Measurements from ENCODE around the gene CNPY4.

CNPY4 gene, protein sequence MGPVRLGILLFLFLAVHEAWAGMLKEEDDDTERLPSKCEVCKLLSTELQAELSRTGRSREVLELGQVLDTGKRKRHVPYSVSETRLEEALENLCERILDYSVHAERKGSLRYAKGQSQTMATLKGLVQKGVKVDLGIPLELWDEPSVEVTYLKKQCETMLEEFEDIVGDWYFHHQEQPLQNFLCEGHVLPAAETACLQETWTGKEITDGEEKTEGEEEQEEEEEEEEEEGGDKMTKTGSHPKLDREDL

DNA sequence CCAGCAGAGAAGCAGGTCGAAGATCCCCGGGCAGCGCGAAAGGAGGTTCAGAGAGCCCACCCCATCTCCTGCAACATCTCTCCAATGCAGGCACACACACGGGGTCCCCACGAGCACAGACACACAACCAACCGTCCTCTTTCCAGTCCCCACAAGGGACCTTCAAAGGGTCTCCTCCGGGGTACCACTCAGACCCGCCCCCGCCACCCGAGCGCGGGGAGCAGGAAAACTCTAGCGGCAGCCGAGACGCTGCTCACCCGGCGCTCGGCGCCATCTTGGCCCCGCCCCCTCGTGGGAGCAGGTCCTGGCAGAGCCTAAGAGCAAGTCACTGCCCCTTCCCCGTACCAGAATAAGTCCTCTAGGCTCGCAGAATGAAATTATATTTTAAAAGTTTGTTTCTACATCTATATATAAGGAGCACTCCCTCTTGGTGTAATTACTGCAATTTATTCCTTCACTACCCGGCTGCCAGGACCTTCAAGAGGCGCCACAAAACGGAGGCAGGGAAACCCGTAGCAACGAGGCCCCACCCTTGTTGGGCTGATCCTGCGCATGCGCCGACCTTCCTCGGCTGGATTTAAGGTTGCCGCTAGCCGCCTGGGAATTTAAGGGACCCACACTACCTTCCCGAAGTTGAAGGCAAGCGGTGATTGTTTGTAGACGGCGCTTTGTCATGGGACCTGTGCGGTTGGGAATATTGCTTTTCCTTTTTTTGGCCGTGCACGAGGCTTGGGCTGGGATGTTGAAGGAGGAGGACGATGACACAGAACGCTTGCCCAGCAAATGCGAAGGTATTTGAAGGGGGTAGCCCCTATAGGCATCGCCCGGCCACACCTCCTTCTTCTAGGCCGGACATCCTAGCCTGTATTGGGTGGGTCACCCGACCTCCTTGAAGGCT lies at the start of gene CNPY4, which contains the start of gene TAF6:
CNPY4 (plus strand) TSS at position 563 of the 898 bp plus-strand sequence; CDS start at position 674, 111 bp downstream.
TAF6 (minus strand) TSS at position 287 of the 898 bp plus-strand sequence. CDS start 5,149 bp downstream, outside the sequence.
- DNase-seq (ENCODE audit: low read depth): peak; percentile 94

DNA sequence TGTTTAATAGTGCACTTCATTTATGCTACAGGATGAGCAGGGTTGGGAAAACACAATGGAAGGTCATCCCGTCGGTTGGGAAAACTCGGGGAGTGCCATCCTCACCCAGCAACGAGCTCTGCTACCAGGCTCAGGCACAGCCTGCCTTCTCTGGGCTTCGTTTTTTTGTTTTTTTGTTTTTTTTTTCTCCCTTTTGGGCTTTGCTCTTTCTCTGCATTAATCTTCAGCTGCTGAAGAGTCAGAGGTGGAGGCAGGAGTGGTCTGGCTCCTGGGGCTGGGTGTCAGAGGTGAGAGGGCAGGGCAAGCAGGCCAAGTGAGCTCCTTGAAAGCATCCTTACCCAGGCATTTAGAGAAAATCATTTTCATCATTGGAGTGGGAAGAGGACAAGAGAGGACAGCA lies 49.4 kb upstream of the CNPY4 start:
- DNase-seq (ENCODE audit: low read depth): no peak

DNA sequence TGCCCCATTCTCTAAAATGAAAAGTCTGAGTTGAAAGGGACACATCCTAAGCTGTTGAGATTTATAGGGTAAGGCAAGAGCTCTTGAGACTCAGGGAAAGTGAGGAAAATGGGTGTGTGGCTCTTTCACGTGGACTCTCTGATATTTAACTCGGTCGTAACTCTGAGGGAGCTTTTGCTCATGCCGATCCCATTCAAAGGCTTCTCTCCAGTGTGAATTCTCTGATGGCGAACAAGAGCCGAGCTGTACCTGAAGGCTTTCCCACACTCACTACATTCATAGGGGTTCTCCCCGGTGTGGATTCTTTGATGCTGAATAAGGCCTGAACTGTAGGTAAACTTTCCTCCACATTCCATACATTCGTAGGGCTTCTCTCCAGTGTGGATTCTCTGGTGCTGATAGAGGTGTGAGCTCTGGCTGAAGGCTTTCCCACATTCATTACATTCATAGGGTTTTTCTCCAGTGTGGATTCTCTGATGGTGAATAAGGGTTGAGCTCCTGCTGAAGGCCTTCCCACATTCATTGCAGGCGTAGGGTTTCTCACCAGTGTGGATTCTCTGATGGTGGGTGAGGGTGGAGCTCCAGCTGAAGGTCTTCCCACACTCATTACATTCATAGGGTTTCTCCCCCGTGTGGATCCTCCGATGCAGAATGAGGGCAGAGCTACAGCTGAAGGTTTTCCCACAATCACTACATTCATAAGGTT lies 48.3 kb upstream of the CNPY4 start:
- no peak for DNase-seq (ENCODE audit: low read depth)

DNA sequence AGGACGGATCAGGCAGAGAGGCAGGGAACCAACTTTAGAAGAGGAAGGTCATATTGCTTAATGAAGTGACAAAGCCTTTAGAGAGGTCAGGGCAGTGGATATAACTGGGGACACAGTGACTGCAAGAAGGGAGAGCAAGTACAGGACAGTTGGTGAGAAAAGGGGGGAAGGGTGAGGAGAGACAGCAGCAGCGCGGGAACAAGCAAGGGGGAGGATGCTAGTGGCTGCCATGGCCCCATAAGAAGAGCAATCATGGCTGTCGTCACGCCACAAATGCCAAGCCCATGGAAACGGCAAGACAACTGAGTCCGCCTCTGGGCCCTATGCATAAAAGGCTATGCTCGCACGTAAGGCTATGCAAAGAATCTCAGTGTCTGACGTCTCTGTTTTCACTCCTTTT lies 47.0 kb upstream of the CNPY4 start:
- DNase-seq (ENCODE audit: low read depth): no peak

DNA sequence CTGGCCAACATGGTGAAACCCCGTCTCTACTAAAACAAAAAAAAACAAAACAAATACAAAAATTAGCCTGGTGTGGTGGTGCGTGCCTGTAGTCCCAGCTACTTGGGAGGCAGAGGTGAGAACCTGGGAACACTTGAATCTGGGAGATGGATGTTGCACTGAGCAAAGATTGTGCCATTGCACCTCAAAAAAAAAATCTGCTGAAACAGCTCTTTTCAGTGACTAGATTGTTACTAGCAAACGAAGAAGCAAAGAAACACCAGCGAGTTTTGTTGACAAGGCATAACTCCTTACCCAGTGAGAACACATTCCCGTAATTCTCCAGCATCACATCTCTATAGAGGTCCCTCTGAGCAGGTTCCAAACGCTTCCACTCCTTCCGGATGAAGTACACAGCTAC lies 44.6 kb upstream of the CNPY4 start:
- DNase-seq (ENCODE audit: low read depth): no peak

DNA sequence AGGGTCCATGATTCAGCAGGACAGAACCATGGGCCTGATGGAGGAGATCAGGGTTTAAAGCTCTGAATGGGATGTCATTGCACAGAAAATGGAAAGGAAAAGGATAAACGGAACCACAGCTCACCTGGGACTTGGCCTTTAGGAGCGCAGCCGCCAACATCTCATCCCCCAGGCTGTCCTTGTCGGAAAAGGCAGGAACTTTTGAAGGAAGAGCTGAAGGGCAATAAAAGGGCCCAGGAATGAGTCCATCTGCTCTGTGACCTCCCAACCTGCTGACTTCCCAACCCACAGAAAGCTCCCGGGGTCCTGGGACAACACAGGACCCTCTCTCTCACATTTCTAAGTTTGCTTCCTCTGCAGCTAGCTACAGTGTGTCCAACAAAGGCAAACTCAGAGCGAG lies 44.0 kb upstream of the CNPY4 start:
- DNase-seq (ENCODE audit: low read depth): no peak

DNA sequence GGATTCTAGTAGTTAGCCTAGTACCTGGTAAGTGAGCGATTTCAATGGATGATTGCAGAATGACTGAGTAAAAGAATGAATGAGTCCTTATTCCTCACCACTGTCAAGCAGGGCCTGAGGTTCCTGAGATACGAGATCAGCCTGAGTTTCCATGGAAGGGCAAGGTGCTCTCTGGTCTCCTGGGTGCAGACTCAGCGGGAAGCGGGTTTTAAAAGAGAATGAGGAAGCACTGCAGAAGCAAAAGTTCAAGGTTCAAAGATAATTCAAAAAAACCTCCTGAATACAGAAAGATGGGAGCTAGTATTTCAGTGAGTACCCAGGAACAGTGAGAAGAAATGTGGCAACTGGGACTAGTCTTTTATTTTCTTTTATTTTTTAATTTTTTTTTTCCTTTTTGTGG lies 42.2 kb upstream of the CNPY4 start:
- no peak for DNase-seq (ENCODE audit: low read depth)

DNA sequence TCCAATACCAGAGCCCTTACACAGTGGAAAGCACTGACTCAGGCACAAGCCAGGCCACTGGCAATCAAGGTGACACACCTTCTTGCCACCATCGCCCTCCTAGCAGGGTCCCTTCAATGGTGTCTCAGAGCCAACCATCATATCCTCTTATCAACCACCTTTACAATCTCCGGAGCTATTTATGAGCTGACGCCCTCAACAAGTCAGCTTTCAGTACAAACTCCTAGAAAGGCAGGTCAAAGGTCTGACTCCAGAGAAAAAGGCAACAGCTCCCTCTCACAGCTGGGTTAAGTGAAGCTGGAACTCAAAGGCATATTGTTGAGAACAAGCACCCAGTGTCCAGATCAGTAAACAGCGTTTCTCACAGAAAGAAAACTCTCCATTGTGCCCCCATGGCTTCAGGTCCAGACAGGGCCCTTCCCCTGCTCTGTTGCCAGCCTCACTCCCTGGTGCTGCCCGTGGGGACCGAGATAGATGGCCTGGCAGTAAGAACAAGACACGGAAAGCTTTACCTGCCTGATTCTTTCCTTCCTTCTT lies 40.3 kb upstream of the CNPY4 start:
- DNase-seq (ENCODE audit: low read depth): no peak

DNA sequence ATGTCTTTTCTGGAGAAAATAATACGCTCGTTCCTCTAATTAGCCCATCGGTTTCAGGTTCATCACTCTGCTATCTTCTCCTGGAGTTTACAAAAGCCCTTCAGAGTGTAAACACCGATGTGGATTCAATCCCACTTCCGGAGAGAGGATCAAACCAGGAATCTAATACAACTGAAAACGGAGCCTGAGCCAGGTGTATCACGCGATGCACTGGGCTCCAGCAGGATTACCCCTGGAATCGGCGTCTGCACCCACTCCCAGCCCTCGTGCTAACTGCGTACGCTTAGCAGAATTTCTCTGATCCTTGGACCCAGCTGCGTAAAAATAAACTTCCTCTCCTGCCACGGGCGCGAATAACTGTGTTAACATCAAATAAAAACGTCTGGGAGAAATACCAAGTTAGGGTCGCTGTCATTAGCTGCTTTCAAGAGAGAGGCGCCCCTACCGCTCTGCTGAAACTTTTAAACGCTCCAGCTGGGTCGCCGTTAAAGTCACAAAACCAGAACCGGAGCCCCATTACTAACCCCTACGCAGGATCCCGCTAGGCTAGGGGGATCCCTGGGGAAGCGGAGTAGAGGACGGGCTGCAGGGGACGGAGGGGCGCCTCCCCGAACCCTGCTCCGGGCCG lies 38.4 kb upstream of the CNPY4 start:
- no peak for DNase-seq (ENCODE audit: low read depth)

DNA sequence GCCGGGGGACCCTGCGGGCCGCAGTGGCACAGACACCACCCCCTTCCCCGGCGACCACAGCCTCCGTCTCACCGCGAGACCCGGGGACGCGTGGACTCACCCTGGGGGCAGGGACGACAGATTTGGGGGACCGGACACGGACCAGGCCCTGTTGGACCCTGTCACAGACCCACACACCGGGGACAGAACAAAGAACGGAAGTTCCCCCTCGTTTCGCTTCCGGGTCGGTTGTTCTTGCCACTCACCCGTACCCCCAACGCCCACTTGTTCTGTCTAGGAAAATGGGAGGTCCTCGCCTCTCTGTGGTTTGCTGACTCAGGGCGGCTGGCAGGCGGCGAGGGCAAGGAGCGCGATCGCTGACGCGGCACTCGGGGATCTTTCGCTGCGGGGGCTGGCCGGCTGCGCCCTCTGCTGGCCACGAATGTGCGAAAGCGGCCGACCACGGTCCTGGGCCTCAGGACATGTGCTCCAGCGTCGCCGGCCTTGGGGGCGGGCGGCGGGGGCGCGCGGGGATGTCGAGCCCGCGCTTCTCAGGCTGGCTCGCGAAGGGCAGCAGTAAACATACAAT lies 37.8 kb upstream of the CNPY4 start, which contains the start of gene ZNF3:
ZNF3 (minus strand) TSS at position 189 of the 568 bp plus-strand sequence. CDS start 4,366 bp downstream, outside the sequence.
- peak; percentile 98 for DNase-seq (ENCODE audit: low read depth)

DNA sequence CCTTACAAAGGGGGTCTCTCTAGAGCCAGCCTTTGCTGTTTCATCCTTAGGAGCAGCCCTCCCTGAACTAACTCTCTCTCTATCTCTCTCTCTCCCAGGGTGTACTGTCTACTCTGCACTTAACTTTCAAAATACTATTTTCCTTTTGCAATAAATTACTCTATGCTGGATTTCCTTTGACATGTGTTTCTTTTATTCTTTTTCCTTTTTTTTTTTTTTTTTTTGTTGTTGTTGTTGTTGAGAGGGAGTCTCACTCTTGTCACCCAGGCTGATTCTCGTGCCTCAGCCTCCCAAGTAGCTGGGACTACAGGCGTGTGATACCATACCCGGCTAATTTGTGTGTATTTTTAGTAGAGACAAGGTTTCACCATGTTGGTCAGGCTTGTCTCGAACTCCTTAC lies 36.5 kb upstream of the CNPY4 start:
- DNase-seq (ENCODE audit: low read depth): no peak

DNA sequence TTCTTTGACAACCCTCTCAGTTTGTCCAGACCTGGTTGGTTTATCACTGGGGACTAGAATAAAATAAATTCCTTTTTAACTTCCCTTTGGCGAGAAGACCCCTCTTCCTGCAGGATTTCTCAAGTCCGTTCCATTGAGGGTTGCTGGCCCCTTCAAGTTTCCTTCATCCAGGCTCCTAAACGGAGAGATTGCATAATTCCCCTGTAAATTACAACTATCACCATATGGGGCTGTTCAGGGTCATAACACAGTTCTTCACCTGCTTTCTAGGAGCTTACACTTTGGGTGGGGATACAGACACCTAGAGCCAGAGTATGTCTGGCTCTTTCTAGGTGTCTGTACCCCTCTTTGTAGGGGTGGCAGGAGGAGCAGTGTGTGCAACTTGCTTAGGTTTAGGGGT lies 33.9 kb upstream of the CNPY4 start:
- no peak for DNase-seq (ENCODE audit: low read depth)

DNA sequence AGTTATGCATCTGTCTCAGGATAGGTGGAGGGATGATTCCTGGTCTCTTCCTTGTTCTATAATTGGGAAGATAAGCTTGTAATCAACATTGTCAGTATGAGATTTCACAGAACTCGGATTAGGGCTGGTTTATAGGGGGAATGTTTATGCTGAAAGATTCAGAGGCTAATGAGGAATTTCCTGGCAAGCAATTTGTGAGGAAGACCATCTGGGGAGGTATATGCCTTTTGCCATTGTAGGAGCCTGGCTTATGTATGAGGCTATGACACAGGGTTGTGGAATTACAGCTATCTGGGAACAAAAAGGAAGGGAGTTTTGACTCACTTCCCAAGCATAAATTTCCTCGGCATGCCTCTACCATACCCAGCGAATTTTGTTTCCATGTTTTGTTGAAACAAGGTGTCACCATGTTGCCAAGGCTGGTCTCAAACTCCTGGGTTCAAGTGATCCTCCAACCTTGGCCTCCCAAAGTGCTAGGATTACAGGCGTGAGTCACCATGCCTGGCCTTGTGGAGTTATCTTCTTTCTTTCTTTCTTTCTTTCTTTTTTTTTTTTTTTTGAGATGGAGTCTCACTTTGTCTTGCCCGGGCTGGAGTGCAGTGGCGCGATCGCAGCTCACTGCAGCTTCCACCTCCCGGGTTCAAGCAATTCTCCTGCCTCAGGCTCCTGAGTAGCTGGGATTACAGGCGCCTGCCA lies 32.2 kb upstream of the CNPY4 start:
- DNase-seq (ENCODE audit: low read depth): no peak

DNA sequence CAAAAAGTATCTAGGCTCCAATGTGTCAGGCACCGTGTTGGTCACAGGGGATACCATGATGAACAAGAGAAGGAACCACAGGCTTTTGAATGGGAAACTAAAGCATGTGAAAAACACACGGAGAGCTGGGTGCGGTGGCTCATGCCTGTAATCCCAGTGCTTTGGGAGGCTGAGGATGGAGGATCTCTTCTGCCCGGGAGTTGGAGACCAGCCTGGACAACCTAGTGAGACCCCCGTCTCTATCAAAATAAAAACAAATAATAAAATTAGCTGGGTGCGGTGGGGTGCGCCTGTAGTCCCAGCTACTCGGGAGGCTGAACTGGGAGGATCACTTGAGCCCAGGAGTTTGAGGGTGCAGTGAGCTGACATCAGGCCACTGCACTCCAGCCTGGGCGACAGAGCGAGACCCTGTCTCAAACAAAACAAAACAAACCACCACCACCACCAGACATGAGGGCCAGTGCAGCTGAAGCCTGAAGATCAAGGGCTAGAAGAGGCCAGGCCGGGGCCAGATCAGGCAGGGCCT lies 31.3 kb upstream of the CNPY4 start:
- no peak for DNase-seq (ENCODE audit: low read depth)

DNA sequence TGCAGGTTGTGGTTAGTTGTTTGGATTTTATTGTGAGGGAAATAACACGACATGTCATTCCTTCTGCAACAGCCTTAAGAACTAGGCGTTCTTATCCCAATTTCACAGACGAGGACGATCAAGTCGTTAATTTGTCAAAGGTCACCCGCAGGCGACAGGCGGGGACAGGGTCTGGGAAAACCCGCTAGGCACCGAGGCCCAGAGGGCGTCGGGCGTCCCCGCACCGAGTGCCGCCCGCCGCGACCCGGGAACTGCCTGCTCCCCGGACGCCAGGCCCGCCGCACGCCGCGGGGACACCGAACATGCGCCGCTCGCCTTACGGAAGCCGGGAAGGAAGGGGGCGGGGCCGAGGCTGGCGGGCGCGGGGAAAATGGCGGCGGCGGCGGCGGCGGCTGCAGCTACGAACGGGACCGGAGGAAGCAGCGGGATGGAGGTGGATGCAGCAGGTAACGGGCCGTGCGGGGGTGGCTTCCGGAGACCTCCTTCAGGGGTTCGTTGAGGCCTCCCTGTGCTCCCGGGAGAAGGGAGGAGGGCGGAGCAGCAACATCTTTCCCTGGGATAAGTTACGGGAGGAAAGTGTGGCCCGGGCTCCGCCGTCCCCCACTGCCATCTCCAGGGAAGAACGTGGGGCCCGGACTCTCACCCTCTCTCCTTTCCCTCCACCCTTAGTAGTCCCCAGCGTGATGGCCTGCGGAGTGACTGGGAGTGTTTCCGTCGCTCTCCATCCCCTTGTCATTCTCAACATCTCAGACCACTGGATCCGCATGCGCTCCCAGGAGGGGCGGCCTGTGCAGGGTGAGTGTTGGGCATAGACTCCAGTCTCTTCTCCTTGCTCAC lies 30.6 kb upstream of the CNPY4 start, which contains the start of gene COPS6:
COPS6 (plus strand) TSS at position 349 of the 837 bp plus-strand sequence; CDS start at position 371, 22 bp downstream.
- peak; percentile 83 for DNase-seq (ENCODE audit: low read depth)

DNA sequence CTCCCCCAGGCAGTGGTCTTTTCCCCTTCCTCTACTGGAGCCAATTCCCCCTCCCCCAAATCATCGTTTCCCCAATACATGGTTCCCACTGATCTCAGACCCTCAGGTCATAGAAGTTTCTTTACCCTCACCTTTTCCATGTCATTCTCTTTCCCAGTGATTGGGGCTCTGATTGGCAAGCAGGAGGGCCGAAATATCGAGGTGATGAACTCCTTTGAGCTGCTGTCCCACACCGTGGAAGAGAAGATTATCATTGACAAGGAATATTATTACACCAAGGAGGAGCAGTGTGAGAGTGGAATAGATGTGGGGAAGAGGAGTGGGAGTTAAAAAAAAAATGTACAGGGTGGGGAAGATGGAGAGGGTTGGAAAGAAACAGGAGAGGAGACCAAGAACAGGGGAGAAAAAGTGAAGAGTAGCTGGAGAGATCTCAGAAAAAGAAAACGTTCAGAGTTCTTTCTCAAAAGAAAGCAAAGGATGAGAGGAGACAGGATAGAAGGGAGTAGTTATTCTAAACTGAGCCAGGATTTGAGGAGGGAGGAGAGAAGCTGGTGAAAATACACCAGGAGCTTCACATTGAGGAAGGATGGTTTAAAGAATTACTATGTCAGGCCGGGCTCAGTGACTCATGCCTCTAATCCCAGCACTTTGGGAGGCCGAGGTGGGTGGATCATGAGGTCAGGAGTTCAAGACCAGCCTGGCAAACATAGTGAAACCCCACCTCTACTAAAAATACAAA lies 29.8 kb upstream of the CNPY4 start:
- no peak for DNase-seq (ENCODE audit: low read depth)

DNA sequence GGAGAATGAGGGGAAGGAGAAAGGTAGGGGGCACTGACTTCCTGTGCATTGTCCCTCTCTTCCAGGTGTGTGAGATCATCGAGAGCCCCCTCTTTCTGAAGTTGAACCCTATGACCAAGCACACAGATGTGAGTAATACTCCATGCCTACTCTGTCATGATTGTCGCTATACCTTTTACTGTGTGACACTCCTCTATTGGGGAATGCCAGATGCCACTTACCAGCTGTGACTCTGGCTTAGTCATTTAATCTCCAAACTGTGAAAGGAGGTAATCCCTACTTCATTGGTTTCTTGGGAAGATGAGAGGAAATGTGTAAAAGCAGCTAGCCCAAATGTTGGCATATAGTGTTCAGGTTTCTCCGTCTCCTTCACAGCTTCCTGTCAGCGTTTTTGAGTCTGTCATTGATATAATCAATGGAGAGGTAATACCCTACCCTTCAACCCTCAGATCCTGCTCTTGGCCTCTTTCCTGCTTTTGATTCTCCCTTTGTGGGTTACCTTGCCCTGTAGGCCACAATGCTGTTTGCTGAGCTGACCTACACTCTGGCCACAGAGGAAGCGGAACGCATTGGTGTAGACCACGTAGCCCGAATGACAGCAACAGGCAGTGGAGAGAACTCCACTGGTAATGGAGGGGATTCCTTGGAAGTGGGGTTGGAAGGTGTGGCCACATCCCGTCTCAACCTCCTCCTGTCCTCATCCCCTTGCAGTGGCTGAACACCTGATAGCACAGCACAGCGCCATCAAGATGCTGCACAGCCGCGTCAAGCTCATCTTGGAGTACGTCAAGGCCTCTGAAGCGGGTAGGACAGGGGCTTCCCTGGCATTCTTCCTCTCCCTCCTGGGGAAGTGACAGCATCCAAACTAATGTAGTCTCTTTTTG lies 28.7 kb upstream of the CNPY4 start:
- DNase-seq (ENCODE audit: low read depth): no peak
